ENCODE results near the gene DOCK4.

DNA sequence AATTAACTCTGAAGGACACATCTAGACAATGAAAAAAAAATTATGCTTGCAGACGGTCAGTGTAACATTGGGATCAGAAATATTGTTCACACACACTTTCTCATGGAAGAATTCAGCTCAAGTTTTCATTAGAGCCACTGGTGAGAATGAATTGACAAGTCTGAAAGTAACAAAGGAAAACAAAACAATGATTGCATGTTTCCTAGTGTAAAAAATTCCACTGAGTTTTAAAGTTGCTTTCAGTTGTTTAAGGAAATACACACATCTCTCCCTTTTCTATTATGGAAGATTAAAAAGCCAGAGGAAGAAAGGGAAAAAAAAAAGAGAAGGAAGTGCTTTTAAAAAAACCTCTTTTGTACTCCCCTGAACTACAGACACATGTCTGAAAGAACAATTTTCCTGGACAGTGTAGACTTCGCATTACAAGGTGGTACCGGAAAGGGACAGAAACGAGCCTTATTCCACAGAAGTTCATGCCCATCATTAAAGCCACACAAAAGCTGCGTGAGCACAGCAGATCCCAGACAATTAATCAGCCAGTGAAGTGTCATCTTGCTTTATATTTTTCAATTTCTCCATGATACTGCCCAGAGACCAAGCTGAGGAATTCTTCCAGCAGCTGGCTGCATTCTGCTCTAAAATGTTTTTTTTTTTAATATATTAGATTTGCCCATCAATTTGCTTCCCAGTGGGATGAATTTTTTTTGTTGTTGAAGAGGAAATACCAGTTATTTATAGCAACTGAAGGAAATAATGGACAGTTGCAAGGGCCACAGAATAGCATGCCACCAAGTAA lies 294.8 kb downstream of the DOCK4 start:
- TF ChIP-seq, protein P1, sequence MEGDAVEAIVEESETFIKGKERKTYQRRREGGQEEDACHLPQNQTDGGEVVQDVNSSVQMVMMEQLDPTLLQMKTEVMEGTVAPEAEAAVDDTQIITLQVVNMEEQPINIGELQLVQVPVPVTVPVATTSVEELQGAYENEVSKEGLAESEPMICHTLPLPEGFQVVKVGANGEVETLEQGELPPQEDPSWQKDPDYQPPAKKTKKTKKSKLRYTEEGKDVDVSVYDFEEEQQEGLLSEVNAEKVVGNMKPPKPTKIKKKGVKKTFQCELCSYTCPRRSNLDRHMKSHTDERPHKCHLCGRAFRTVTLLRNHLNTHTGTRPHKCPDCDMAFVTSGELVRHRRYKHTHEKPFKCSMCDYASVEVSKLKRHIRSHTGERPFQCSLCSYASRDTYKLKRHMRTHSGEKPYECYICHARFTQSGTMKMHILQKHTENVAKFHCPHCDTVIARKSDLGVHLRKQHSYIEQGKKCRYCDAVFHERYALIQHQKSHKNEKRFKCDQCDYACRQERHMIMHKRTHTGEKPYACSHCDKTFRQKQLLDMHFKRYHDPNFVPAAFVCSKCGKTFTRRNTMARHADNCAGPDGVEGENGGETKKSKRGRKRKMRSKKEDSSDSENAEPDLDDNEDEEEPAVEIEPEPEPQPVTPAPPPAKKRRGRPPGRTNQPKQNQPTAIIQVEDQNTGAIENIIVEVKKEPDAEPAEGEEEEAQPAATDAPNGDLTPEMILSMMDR (IDR thresholded peaks at IDR 0.05), result no peak
- TF ChIP-seq POLR2A (IDR thresholded peaks at IDR 0.05), result no peak

Measured in esophagus squamous epithelium (tissue), 4 donors.